ENCODE measurements around the gene AGAP1. TPM values are rescaled to one million over a fixed set of nuclear protein-coding genes. Genes with fewer than 3 reads are reported as not detected.
A peak's percentile ranks its signal among the peaks of the same experiment; 100 is the strongest.

The AGAP1 gene
- total and polyA plus RNA-seq, 2 donors (not counting 3 experiments of a cell fraction or from before 2014, with no cell fraction given), result 10.2 to 20.9 TPM

GRCh38 chr2:236107942-236108625 lies 614.2 kb downstream of the AGAP1 start:
- FAIRE-seq (peak; percentile 90), DNase-seq (ENCODE audit: low read depth, low spot score) (peak; percentile 58)
- H3K9me3 ChIP-seq (replicated peaks; ENCODE audit: control insufficient read depth, insufficient read depth, low read length), result no peaks in the 10 kb centered on the region
- no peak overlapping the region for H3K4me3 ChIP-seq (replicated peaks in 1 of 3; ENCODE audit: insufficient read depth in 1 of 3, low read depth in 1 of 3, low read length in 3 of 3)
- H4K20me1 ChIP-seq (replicated peaks; ENCODE audit: control insufficient read depth, extremely low read depth, insufficient read depth, low read length), result no peaks in the 10 kb centered on the region
- peak overlapping the region; percentile 29 for H3K9ac ChIP-seq (replicated peaks; ENCODE audit: extremely low read depth, insufficient read depth, low read length)
- intact Hi-C loops (cut with micrococcal nuclease), result loop anchor here (2.0 to 5.0 kb wide), 3 partner anchors 57 to 331 kb away; no protein-coding TSS in a partner anchor
- no peaks in the 10 kb centered on the region for H3K27me3 ChIP-seq (ENCODE audit: control insufficient read depth in 2 of 2, insufficient read depth in 2 of 2, low read length in 2 of 2)
- H3K27ac ChIP-seq (ENCODE audit: insufficient read depth, low read depth, low read length), result peak overlapping the region; percentile 28
- no TSS peak for BruUV-seq (replicated peaks)
- peaks cover 28% of the 10 kb centered on the region for H3K4me1 ChIP-seq (ENCODE audit: control insufficient read depth, extremely low read depth, insufficient read depth, low read length)
- ChIA-PET CTCF (interaction anchor here (1.1 to 1.2 kb wide), 3 partner anchors 28 to 342 kb away, joined by 3 to 4 read pairs (median 3); no protein-coding TSS in a partner anchor), POLR2A (no interaction called here)
- peak overlapping the region; percentile 65 for H3K4me2 ChIP-seq (ENCODE audit: insufficient read depth, low read length)
- no peaks in the 10 kb centered on the region for H3K36me3 ChIP-seq (ENCODE audit: control insufficient read depth in 2 of 2, extremely low read depth in 1 of 2, insufficient read depth in 2 of 2, low read length in 2 of 2)
- no peak for TF ChIP-seq POLR2A (IDR thresholded peaks at IDR 0.05; ENCODE audit: low read depth, low read length)
- no peak for TF ChIP-seq GATA2 (IDR thresholded peaks at IDR 0.05; ENCODE audit: insufficient read depth, insufficient read length, low read depth, low read length)
- no peak for TF ChIP-seq CTCF (IDR thresholded peaks at IDR 0.05; ENCODE audit: extremely low read depth in 1 of 2, insufficient read depth in 1 of 2, low read depth in 1 of 2, low read length in 2 of 2)
- no peak for TF ChIP-seq JUN (IDR thresholded peaks at IDR 0.05; ENCODE audit: borderline replicate concordance, insufficient read depth, insufficient read length, low read depth)
- no peak for TF ChIP-seq MYC (IDR thresholded peaks at IDR 0.05; ENCODE audit: low read depth, low read length)
- no peak for TF ChIP-seq EZH2 (IDR thresholded peaks at IDR 0.05; ENCODE audit: borderline replicate concordance, low read depth, low read length, severe bottlenecking)
- TF ChIP-seq FOS (IDR thresholded peaks at IDR 0.05; ENCODE audit: borderline replicate concordance, insufficient read depth, low read length), result no peak
- no peak for TF ChIP-seq POLR2AphosphoS5 (IDR thresholded peaks at IDR 0.05; ENCODE audit: insufficient read depth, low read depth, low read length)
- dilution Hi-C loops (cut with MboI; ENCODE audit: extremely low pct_ligation_motif_present, low sequenced_read_pairs), result no loop called here
- no peaks in the 10 kb centered on the region for H3K9me1 ChIP-seq (replicated peaks; ENCODE audit: control insufficient read depth, extremely low read depth, insufficient read depth, low read length)
- H3K79me2 ChIP-seq (ENCODE audit: control insufficient read depth, insufficient read depth, low read length), result no peaks in the 10 kb centered on the region
- H2AFZ ChIP-seq (ENCODE audit: low read depth, low read length), result peak overlapping the region; percentile 93

All from endothelial cell of umbilical vein (primary cell).